ENCODE data around the gene INMT. TPM values are rescaled to one million over a fixed set of nuclear protein-coding genes. Genes with fewer than 3 reads are reported as not detected.
A peak's percentile ranks its signal among the peaks of the same experiment; 100 is the strongest.

INMT gene
- total and polyA plus RNA-seq, 7 donors = 3.7 to 39.6 (median 9.6) TPM

GRCh38 chr7:30790356-30790755 is 38.4 kb downstream of the INMT start:
- no peak for DNase-seq
- H3K4me3 ChIP-seq = no peak overlapping the region
- no peaks in the 10 kb centered on the region for H3K9me3 ChIP-seq
- peak overlapping the region in 1 of 4 donors; percentile 55 for H3K27ac ChIP-seq
- 92 to 95% methylated on average over 4 of the region's 4 CpGs for WGBS, 2 donors
- TF ChIP-seq POLR2A (IDR thresholded peaks at IDR 0.05) (no peak), EP300 (IDR thresholded peaks at IDR 0.05) (no peak)
- intact Hi-C loops (cut with DNase I) = no loop called here
- no peaks in the 10 kb centered on the region for H3K27me3 ChIP-seq
- H3K36me3 ChIP-seq = peaks cover 0 to 36% (median 12%) of the 10 kb centered on the region in 4 donors
- H3K4me1 ChIP-seq = peaks cover 0 to 19% (median 3%) of the 10 kb centered on the region in 4 donors

GRCh38 chr7:30791114-30791513 is 39.2 kb downstream of the INMT start:
- H3K27ac ChIP-seq = no peak overlapping the region

GRCh38 chr7:30795161-30795948 is 43.4 kb downstream of the INMT start:
- WGBS, 2 donors = 53 to 63% methylated on average over 2 of the region's 2 CpGs
- peaks cover 0 to 25% (median 7%) of the 10 kb centered on the region in 4 donors for H3K36me3 ChIP-seq
- DNase-seq = no peak
- peaks cover 0 to 56% (median 52%) of the 10 kb centered on the region in 4 donors for H3K4me1 ChIP-seq
- no peaks in the 10 kb centered on the region for H3K9me3 ChIP-seq
- intact Hi-C loops (cut with DNase I) = no loop called here
- H3K27ac ChIP-seq = peak overlapping the region; percentile 63 to 80 (median 70)
- no peak overlapping the region for H3K4me3 ChIP-seq
- TF ChIP-seq CTCF (IDR thresholded peaks at IDR 0.05) (no peak), POLR2A (IDR thresholded peaks at IDR 0.05) (no peak), EP300 (IDR thresholded peaks at IDR 0.05) (no peak), POLR2AphosphoS5 (IDR thresholded peaks at IDR 0.05) (no peak)
- no peaks in the 10 kb centered on the region for H3K27me3 ChIP-seq

More at GRCh38 chr7:30791114-30791513, 39.2 kb downstream of the INMT start:
- TF ChIP-seq POLR2A (IDR thresholded peaks at IDR 0.05) (no peak), EP300 (IDR thresholded peaks at IDR 0.05) (no peak), POLR2AphosphoS5 (IDR thresholded peaks at IDR 0.05) (no peak), CTCF (IDR thresholded peaks at IDR 0.05) (no peak)
- Histone ChIP-seq H3K4me3 (no peak overlapping the region), H3K27me3 (no peaks in the 10 kb centered on the region), H3K4me1 (peaks cover 0 to 26% (median 11%) of the 10 kb centered on the region in 4 donors), H3K36me3 (peaks cover 0 to 28% (median 9%) of the 10 kb centered on the region in 4 donors), H3K9me3 (no peaks in the 10 kb centered on the region)
- DNase-seq = no peak
- intact Hi-C loops (cut with DNase I) = no loop called here
- WGBS, 2 donors = 85 to 86% methylated on average over 10 of the region's 10 CpGs

GRCh38 chr7:30796105-30796869 is 44.4 kb downstream of the INMT start:
- WGBS, 2 donors = 7 to 13% methylated on average over 1 of the region's 1 CpG

More at GRCh38 chr7:30796105-30796869, 44.4 kb downstream of the INMT start:
- peaks cover 0 to 19% (median 5%) of the 10 kb centered on the region in 4 donors for H3K36me3 ChIP-seq
- DNase-seq = no peak
- H3K27me3 ChIP-seq = no peaks in the 10 kb centered on the region
- peaks cover 0 to 65% (median 60%) of the 10 kb centered on the region in 4 donors for H3K4me1 ChIP-seq
- H3K9me3 ChIP-seq = no peaks in the 10 kb centered on the region
- TF ChIP-seq POLR2A (IDR thresholded peaks at IDR 0.05) (no peak), POLR2AphosphoS5 (IDR thresholded peaks at IDR 0.05) (peak in 3 of 4 donors; percentile 57 to 63 (median 62)), EP300 (IDR thresholded peaks at IDR 0.05) (peak in 2 of 4 donors; percentile 8 to 16), CTCF (IDR thresholded peaks at IDR 0.05) (no peak)
- no peak overlapping the region for H3K4me3 ChIP-seq
- intact Hi-C loops (cut with DNase I) = no loop called here
- peak overlapping the region; percentile 63 to 80 (median 70) for H3K27ac ChIP-seq
